Measurements from ENCODE around the gene PRAMEF12.

PRAMEF12 gene

DNA sequence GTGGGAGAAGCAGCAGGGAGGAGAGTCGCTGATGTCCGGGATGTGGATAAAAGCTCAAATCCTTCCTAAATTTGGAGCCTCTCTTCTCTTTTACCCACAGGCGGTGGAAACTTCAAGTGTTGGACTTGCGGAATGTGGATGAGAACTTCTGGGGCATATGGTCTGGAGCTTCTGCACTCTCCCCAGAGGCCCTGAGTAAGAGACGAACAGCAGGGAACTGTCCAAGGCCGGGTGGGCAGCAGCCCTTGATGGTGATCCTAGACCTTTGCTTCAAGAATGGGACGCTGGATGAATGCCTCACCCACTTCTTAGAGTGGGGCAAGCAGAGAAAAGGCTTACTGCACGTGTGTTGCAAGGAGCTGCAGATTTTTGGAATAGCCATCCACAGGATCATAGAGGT, 1.9 kb downstream of the PRAMEF12 start:
- Histone ChIP-seq H3K9me3 (ENCODE audit: insufficient read depth, low read length) (no peaks in the 10 kb centered on the region), H3K27me3 (ENCODE audit: low read length) (no peaks in the 10 kb centered on the region), H3K36me3 (ENCODE audit: low read length) (no peaks in the 10 kb centered on the region), H3K9me2 (replicated peaks; ENCODE audit: insufficient read depth, low read length) (no peaks in the 10 kb centered on the region), H4K20me1 (ENCODE audit: low read depth, low read length) (no peaks in the 10 kb centered on the region), H3K27ac (ENCODE audit: low read depth, low read length) (no peak overlapping the region), H3K79me2 (ENCODE audit: insufficient read depth, low read length) (no peaks in the 10 kb centered on the region), H3F3A (ENCODE audit: insufficient read depth) (no peaks in the 10 kb centered on the region), H2AFZ (ENCODE audit: low read depth, low read length, severe bottlenecking) (no peak overlapping the region), H3K4me3 (ENCODE audit: insufficient read depth, low read length, poor library complexity, severe bottlenecking) (no peak overlapping the region), H3K9ac (ENCODE audit: low read length) (no peak overlapping the region), H3K4me2 (ENCODE audit: low read depth, low read length, poor library complexity, severe bottlenecking) (no peak overlapping the region)
- TF ChIP-seq EZH2phosphoT487 (conservative IDR thresholded peaks at IDR 0.05; ENCODE audit: low read length) (no peak), CTCF (IDR thresholded peaks at IDR 0.05; ENCODE audit: insufficient read depth, low read length, poor library complexity, severe bottlenecking) (no peak)

DNA sequence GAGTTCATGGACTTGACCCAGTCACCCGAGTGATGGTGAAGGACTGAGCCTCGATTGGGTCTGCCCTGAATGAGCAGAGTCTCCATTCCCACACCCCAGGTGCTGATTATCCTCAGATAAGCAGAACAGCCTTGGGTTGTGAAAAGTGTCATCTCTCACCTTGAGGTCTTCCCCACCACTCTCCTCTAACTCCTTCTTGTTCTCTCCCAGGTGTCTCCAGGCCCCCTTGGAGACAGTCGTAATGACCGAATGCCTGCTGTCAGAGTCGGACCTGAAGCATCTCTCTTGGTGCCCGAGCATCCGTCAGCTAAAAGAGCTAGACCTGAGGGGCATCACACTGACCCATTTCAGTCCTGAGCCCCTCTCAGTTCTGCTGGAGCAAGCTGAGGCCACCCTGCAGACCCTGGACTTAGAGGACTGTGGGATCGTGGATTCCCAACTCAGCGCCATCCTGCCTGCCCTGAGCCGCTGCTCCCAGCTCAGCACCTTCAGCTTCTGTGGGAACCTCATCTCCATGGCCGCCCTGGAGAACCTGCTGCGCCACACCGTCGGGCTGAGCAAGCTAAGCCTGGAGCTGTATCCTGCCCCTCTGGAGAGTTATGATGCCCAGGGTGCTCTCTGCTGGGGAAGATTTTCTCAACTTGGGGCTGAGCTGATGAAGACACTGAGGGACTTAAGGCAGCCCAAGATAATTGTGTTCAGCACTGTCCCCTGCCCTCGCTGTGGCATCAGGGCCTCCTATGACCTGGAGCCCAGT, 3.4 kb downstream of the PRAMEF12 start:
- no peak overlapping the region for H2AFZ ChIP-seq (ENCODE audit: low read depth, low read length, severe bottlenecking)
- H3K4me2 ChIP-seq (ENCODE audit: low read depth, low read length, poor library complexity, severe bottlenecking): no peak overlapping the region
- H3K27me3 ChIP-seq (ENCODE audit: low read length): no peaks in the 10 kb centered on the region

DNA sequence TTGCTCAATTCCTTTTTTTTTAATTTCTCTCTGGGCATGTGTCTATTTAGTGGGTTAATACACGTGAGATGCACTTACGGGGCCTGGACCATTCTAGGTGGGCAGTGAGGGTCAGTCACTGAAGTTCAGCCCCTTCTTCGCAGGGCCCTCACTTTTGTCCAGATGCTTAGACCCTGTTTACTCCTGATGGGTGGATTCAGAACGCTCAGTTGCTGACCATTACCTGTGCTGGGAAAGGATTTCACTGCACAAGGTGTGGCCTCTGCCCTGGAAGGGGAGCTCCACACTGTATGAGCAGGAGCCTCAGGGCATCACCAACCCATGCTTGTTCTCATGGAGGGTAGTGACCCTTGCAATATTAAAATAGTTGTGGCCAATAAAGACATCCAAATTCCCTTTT, 4.5 kb downstream of the PRAMEF12 start:
- Histone ChIP-seq H3K27me3 (ENCODE audit: low read length) (no peaks in the 10 kb centered on the region), H2AFZ (ENCODE audit: low read depth, low read length, severe bottlenecking) (no peak overlapping the region), H3K36me3 (ENCODE audit: low read length) (no peaks in the 10 kb centered on the region), H3K9ac (ENCODE audit: low read length) (no peak overlapping the region), H4K20me1 (ENCODE audit: low read depth, low read length) (no peaks in the 10 kb centered on the region), H3F3A (ENCODE audit: insufficient read depth) (no peaks in the 10 kb centered on the region), H3K4me3 (ENCODE audit: insufficient read depth, low read length, poor library complexity, severe bottlenecking) (no peak overlapping the region), H3K27ac (ENCODE audit: low read depth, low read length) (no peak overlapping the region), H3K9me3 (ENCODE audit: insufficient read depth, low read length) (no peaks in the 10 kb centered on the region), H3K9me2 (replicated peaks; ENCODE audit: insufficient read depth, low read length) (no peaks in the 10 kb centered on the region), H3K79me2 (ENCODE audit: insufficient read depth, low read length) (no peaks in the 10 kb centered on the region), H3K4me2 (ENCODE audit: low read depth, low read length, poor library complexity, severe bottlenecking) (no peak overlapping the region)
- TF ChIP-seq EZH2phosphoT487 (conservative IDR thresholded peaks at IDR 0.05; ENCODE audit: low read length) (no peak), CTCF (IDR thresholded peaks at IDR 0.05; ENCODE audit: insufficient read depth, low read length, poor library complexity, severe bottlenecking) (no peak)

More for the DNA sequence above, 3.4 kb downstream of the PRAMEF12 start:
- no peaks in the 10 kb centered on the region for H3K9me2 ChIP-seq (replicated peaks; ENCODE audit: insufficient read depth, low read length)
- no peaks in the 10 kb centered on the region for H3K36me3 ChIP-seq (ENCODE audit: low read length)
- no peaks in the 10 kb centered on the region for H3K79me2 ChIP-seq (ENCODE audit: insufficient read depth, low read length)
- H3K9ac ChIP-seq (ENCODE audit: low read length): no peak overlapping the region
- no peak overlapping the region for H3K27ac ChIP-seq (ENCODE audit: low read depth, low read length)
- TF ChIP-seq CTCF (IDR thresholded peaks at IDR 0.05; ENCODE audit: insufficient read depth, low read length, poor library complexity, severe bottlenecking) (no peak), EZH2phosphoT487 (conservative IDR thresholded peaks at IDR 0.05; ENCODE audit: low read length) (no peak)
- no peak overlapping the region for H3K4me3 ChIP-seq (ENCODE audit: insufficient read depth, low read length, poor library complexity, severe bottlenecking)
- no peaks in the 10 kb centered on the region for H4K20me1 ChIP-seq (ENCODE audit: low read depth, low read length)
- H3K9me3 ChIP-seq (ENCODE audit: insufficient read depth, low read length): no peaks in the 10 kb centered on the region
- H3F3A ChIP-seq (ENCODE audit: insufficient read depth): no peaks in the 10 kb centered on the region

Data from SU-DHL-6 (cell line).